Measurements from ENCODE around the gene VTCN1. TPM values are rescaled to one million over a fixed set of nuclear protein-coding genes. Genes with fewer than 3 reads are reported as not detected.

The VTCN1 gene
- total and polyA plus RNA-seq, 2 of the 8 experiments (the other 6 are each of a cell fraction or from before 2014, with no cell fraction given): 0.32 TPM; not detected in 1

DNA sequence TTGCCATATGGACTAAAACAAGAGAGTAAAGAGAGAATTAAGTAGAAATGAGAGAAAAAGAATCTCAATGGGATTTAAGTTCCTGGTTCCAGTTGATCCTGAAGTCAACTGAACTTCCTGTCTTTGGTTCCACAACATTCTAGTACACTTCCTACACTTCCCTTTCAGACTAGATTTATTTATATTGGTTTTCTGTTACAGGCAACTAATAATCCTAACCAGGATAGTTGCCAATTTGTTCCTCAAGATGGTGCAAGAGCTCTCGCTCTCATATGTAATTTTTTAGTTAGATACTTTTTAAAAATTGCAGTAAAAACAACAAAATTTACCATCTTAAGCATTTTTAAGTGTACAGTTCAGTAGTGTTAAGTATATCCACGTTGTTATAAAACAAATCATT, 60.4 kb downstream of the VTCN1 start:
- ChIA-PET CTCF (ENCODE audit: partially characterized antibody) (interaction anchor here (1.0 to 2.5 kb wide), 5 partner anchors 11 to 134 kb away, joined by 3 to 9 read pairs (median 4); no protein-coding TSS in a partner anchor), POLR2A (ENCODE audit: partially characterized antibody) (no interaction called here)
- no peaks in the 10 kb centered on the region for H3K36me3 ChIP-seq (ENCODE audit: control insufficient read depth in 2 of 4, insufficient read depth in 4 of 4, low read length in 3 of 4)
- FAIRE-seq (no peak), DNase-seq (ENCODE audit: low read depth in 1 of 2, low spot score in 2 of 2) (no peak)
- no peak overlapping the region for H3K4me3 ChIP-seq (ENCODE audit: extremely low read depth in 1 of 4, insufficient read depth in 2 of 4, low read depth in 3 of 4, low read length in 4 of 4)
- no peak overlapping the region for H3K14ac ChIP-seq (ENCODE audit: insufficient read length)
- H4K5ac ChIP-seq (ENCODE audit: insufficient read length, low read depth, low read length): no peak overlapping the region
- no peak overlapping the region for H2AK5ac ChIP-seq (ENCODE audit: low read depth, low read length)
- H3K23ac ChIP-seq (ENCODE audit: insufficient read length): no peak overlapping the region
- H3K27me3 ChIP-seq (replicated peaks in 1 of 4; ENCODE audit: control insufficient read depth in 3 of 4, extremely low read depth in 1 of 4, insufficient read depth in 3 of 4, low read length in 3 of 4): no peaks in the 10 kb centered on the region
- H3K56ac ChIP-seq (replicated peaks; ENCODE audit: insufficient read length, low read depth, low read length): no peak overlapping the region
- TF ChIP-seq RAD21 (IDR thresholded peaks at IDR 0.05 in 1 of 2, conservative IDR thresholded peaks at IDR 0.05 in 1 of 2; ENCODE audit: low read depth in 2 of 2, low read length in 2 of 2) (peak; percentile 15 to 25; a peak in 2 of 4 replicates), YY1 (IDR thresholded peaks at IDR 0.05; ENCODE audit: low read depth, low read length) (no peak), EGR1 (IDR thresholded peaks at IDR 0.05; ENCODE audit: borderline replicate concordance, low read depth, low read length) (no peak), SP2 (IDR thresholded peaks at IDR 0.05; ENCODE audit: low read length) (no peak), TEAD4 (IDR thresholded peaks at IDR 0.05; ENCODE audit: low read depth, low read length) (no peak)
- H2BK120ac ChIP-seq (replicated peaks; ENCODE audit: low read depth, low read length): no peak overlapping the region
- no peak overlapping the region for H3K4me2 ChIP-seq (ENCODE audit: insufficient read depth in 1 of 2, low read depth in 2 of 2, low read length in 2 of 2)
- H3K9ac ChIP-seq (replicated peaks in 1 of 4; ENCODE audit: extremely low read depth in 1 of 4, low read depth in 3 of 4, low read length in 3 of 4): no peak overlapping the region
- H4K20me1 ChIP-seq (replicated peaks in 1 of 2; ENCODE audit: control insufficient read depth in 1 of 2, insufficient read depth in 2 of 2, low read length in 2 of 2): no peaks in the 10 kb centered on the region
- H3K27ac ChIP-seq (ENCODE audit: low read depth, low read length): no peak overlapping the region
- no peak overlapping the region for H4K8ac ChIP-seq (ENCODE audit: extremely low read depth, insufficient read depth, low read length)
- H3K23me2 ChIP-seq (ENCODE audit: low read depth, low read length): no peaks in the 10 kb centered on the region
- H2BK20ac ChIP-seq (ENCODE audit: low read length): no peak overlapping the region
- H3K9me3 ChIP-seq (ENCODE audit: insufficient read depth in 2 of 2, low read depth in 1 of 2, low read length in 1 of 2): no peaks in the 10 kb centered on the region
- H2AFZ ChIP-seq (ENCODE audit: low read length): no peak overlapping the region
- no peak overlapping the region for H2BK12ac ChIP-seq (ENCODE audit: low read depth, low read length)
- H2BK15ac ChIP-seq (ENCODE audit: low read length): no peak overlapping the region
- 77% methylated on average over 2 of the region's 2 CpGs; no CpG with 5 or more reads in 1 of the 2 experiments for WGBS, 2 experiments (ENCODE audit: extremely low coverage in 1 of 2, insufficient coverage in 1 of 2, insufficient read length in 1 of 2, insufficient replicate concordance in 2 of 2, low coverage in 1 of 2, low lambda C conversion rate in 2 of 2, missing lambda C conversion rate in 1 of 2)
- H3K4ac ChIP-seq (replicated peaks; ENCODE audit: insufficient read length, low read depth, low read length): no peak overlapping the region
- H3K79me1 ChIP-seq (ENCODE audit: low read depth, low read length): no peaks in the 10 kb centered on the region
- no peak overlapping the region for H4K91ac ChIP-seq (replicated peaks; ENCODE audit: insufficient read length, low read length)
- no peaks in the 10 kb centered on the region for H3K79me2 ChIP-seq (ENCODE audit: control insufficient read depth in 1 of 2, insufficient read depth in 2 of 2, low read length in 2 of 2)
- H3K18ac ChIP-seq (ENCODE audit: extremely low read depth, low read length): no peak overlapping the region
- no peak overlapping the region for H2BK5ac ChIP-seq (ENCODE audit: low read depth, low read length)
- peaks cover 0 to 6% (median 0%) of the 10 kb centered on the region in 4 experiments; a peak in 1 of 7 replicates for H3K4me1 ChIP-seq (replicated peaks in 1 of 4; ENCODE audit: control insufficient read depth in 3 of 4, insufficient read depth in 4 of 4, low read length in 3 of 4)

Measured in H1 (cell line).